SK-N-DZ (cell line): ENCODE data around the gene TTC1.
"Not testable (repeated sequence)": the region's sequence is repeated elsewhere in the genome, so short reads cannot be mapped to it uniquely, and the experiment has no call there.

ENCODE experiments used
- DNase-seq: peaks from one replicate; pipeline ENCODE4 v3.0.0-alpha.2; 2015; ENCODE audit warnings: low spot score

The TTC1 gene

DNA sequence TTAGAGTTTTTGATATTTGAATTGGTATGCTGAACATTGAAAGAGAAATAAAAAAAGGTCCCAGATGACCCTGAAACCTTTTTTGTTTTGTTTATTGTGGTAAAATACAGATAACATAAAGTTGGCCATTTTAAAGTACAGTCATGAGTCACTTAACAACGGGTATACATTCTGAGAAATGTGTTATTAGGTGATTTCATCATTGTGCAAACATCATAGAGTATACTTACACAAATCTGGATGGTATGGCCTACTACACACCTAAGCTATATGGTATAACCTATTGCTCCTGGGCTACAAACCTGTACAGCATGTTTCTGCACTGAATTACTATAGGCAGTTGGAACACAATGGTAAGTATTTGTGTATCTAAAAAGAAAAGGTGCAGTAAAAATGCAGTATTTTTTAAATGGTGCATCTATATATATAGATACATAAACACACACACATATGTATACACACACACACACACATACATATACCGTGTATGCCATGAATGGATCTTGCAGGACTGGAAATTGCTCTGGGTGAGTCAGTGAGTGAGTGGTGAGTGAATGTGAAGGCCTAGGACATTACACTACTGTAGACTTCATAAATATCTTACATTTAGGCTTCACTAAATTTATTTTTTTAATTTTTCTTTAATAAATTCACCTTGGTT, 31.0 kb downstream of the TTC1 start:
- DNase-seq, result no peak

DNA sequence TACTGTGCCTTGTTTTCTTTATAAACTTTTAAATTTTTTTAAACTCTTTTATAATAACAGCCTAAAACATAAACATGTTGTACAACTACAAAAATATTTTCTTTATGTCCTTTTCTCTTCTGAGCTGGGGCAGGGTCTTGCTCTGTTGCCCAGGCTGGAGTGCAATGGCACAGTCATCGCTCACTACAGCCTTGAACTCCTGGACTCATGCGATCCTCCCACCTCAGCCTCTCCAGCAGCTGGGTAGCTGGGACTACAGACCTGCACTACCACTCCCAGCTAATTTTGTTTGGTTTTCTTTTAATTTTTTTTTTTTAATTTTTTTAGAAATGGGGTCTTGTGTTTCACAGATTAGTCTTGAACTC, 31.5 kb downstream of the TTC1 start:
- DNase-seq, result no peak

DNA sequence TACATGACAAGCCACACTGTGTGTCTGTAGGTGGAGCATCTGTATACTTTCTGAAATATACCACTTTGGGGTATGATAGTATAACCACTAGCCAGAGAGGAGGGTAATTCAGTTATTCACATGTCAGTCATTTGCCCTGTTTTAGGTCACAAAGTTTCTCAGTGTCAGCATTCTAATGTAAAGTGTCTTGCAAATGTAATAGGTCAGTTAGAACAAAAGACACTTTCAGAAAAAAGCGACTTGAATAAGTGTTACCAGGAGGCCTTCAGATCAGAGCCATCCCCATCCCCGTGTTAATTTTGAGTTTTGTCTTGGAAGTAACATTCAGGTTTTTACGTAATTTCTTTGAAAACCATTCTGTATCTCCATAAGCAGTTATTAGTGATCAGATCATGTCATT, 33.7 kb downstream of the TTC1 start:
- DNase-seq, result no peak

DNA sequence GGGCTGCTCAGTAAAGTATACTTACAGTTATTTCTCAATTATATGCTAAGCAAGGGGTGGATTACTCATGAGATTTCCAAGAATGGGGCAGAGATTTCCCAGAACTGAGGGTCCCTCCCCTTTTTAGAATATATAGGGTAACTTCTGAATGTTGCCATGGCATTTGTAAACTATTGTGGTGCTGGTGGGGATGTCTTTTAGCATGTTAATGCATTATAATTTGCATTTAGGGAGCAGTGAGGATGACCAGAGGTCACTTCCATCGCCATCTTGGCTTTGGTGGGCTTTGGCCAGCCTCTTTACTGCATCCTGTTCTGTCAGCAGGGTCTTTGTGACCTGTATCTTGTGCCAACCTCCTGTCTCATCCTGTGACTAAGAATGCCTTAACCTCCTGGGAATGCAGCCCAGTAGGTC, 35.5 kb downstream of the TTC1 start:
- DNase-seq, result no peak

DNA sequence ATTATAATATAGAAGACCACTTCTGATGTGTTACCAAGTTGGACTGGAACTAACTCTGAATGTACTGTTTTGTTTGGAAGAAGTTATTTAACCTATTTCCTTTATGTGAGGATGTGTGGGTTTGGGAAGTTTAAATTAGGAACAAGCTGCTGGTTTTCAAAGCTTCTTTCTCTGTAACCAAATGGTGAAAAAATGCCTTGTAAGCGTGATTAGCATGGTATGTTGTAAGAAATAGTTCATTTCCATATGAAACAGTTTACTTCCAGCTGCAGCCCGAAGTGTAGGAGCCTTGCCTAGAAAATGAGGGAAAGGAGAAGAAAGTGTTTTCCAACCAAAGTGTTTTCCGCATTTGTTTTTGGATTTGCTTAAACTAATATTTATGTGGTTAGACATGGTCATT, 36.0 kb downstream of the TTC1 start:
- no peak for DNase-seq

DNA sequence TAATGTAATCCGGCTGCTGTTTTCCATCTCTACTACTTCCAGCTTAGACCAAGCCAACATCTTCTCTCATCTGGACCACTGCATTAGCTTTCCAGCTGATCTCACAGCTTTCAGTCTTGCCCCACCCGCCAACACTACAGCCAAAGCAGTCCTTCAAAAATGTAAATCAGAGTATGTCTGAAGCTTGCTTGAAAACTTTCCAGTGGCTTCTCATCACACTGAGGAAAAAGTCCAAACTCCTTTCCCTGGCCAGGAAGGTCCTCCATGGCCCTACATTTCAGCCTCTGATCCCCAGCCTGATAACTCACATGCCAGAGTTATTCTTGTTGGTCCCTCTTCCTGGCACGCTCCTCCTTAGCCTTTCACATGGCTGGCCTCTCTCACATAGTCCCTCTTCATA, 38.5 kb downstream of the TTC1 start:
- DNase-seq, result no peak

DNA sequence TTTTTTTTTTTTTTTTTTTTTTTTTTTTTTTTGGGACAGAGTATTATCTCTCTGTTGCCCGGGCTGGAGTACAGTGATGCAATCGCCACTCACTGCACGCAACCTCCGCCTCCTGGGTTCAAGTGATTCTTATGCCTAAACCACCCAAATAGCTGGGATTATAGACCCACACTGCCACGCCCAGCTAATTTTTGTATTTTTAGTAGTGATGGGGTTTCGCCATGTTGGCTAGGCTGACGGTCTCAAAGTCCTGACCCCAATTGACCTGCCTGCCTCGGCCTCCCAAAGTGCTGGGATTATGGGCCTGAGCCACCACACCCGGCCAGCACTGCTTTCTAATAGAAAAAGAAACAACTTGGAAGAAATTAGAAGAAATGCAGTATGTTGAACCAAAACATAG, 39.2 kb downstream of the TTC1 start:
- no peak for DNase-seq

DNA sequence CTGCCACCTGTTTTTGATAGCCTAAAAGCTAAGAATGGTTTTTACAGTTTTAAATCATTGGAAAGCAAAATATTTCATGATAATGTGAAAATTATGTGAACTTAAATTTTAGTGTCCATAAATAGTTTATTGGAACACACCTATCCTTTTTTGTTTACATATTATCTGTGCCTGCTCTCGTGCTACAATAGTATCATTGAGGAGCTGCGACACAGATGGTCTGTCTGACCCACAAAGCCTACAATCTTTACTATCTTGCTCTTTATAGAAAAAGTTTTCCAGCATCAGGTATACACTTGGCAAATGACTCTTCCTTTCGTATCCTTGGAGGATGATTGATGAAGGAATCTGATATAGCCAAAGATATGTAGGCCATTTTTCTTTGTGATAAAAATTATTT, 40.2 kb downstream of the TTC1 start:
- no peak for DNase-seq

DNA sequence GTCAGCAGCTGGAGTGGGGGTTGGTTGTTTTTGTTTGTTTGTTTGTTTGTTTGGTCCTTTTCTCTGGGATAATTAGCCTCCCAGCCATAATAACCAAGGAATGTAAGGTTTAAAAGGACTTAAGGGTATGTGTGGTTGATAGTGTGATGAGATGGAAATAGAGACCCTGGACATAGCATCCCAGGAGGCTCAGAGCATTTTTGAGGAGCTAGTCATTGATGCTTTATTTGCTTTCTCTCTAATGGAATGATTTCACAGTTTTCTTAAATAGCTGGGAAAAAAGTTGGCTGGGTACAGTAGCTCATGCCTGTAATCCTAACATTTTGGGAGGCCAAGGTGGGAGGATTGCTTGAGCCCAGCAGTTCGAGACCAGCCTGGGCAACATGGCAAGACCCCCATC, 45.1 kb downstream of the TTC1 start:
- DNase-seq, result no peak

DNA sequence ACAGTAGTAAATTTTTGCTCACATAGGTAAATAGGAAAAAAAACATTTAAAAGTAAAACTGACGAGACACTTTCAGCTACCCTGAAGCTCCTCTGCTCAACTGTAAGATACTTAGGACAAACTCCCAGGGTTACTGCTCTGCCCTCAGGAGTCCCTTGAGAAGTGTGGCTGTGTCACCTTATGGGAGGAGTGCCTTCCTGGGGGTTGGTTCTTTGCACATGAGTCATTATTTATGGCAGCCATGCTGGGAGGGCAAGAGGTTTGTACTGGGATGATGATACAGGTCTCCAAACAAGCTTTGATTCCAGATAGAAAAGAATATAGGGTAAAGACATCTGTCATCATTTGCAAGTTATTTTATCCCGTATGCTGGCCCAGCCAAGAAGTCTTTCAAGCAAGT, 45.9 kb downstream of the TTC1 start:
- no peak for DNase-seq

DNA sequence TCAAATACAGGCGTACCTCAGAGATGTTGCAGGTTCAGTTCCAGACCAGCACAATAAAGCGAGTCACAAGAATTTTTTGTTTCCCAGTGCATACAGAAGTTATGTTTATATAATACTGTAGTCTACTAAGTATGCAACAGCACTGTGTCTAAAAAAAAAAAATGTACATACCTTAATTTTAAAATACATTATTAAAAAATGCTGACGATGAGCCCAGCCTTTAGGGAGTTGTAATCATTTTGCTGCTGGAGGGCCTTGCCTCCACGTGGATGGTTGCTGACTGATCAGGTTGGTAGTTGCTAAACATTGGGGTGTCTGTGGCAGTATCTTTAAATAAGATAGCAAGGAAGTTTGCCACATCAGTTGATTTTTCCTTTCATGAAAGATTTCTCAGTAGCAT, 48.3 kb downstream of the TTC1 start:
- DNase-seq, result no peak

DNA sequence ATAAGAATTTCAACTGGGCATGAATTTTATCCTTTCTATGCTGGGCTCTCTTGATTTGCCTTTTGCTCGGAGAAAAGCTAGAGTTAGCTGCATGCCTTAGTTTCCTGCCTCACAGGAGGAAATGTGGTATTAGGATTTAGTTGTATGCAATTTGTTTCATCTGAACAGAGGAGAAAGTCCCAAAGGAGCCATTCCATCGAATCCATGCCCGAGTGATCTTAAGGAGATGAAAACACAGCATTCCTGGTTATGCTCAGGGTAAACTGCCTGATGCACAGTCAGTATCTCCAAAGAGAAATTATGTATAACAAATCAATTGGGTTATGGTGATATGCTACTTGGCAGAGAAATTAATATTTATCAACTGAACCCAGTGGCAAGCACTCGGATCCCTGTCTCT, 51.1 kb downstream of the TTC1 start:
- DNase-seq, result no peak

DNA sequence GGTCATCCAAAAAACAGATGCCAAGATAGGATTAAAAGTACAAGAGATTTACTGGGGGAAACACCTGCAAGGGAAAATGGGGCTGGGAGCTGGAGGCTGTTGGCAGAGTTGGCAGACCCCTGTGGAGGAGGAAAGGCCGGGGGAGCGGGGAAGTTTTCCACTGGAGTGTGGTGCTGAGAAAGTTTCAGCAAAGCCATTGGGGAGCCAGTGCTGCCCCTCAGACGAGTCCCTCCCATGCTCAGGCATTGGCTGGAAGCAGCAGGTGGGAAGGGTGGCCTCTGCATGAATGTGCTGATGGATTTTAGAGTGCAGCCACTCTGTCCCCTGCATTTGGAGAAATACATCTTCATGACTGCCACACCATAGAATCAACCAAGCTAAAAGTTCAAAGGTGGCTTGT, 52.8 kb downstream of the TTC1 start:
- DNase-seq, result no peak

DNA sequence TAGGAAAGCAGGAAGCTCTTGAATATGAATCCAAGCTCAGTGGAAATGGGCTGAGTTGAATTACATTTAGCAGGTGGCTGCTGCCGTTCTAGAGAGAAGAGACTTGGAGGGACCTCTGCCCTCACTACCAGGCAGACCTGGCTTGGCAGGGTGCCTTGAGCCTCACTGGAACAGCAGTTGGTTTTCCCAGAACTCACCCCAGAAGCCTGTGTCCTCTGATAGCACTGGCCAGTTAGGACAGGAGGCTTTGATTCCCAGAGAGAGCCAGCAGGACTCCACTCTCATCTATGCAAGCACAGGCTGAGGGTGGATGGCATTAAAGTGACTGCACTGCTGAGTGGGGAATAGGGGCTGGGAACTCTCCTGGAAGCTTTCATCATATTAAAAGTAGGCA, 55.5 kb downstream of the TTC1 start:
- no peak for DNase-seq

DNA sequence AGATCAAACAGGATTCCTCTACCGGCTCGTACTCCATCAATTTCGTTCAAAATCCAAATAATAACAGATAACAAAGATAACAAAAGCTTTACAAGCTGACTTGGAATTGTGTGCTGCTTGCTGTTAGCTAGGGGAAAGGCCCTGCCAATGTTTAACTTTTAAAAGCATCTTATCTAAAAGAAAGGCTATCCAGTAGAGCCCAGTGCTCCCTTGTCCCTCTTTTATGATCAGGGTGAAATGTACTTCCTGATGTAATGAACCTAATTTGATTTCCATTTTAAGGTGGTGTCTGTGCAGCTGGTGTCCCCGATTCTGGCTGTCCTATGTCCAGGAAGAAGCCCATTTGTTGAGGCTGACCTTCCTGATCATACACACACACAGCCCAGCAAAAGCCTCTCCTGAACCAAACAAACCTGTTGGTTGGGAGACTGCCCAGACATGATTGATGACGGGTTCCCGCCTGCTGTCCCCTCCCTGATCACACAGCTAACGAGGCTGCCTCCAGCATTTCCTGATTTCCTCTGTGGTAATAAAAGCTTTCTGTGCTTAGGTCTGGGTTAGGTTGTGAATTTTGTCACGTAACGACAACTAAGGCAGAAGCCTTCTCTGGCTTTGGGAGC, 56.2 kb downstream of the TTC1 start:
- no peak for DNase-seq

DNA sequence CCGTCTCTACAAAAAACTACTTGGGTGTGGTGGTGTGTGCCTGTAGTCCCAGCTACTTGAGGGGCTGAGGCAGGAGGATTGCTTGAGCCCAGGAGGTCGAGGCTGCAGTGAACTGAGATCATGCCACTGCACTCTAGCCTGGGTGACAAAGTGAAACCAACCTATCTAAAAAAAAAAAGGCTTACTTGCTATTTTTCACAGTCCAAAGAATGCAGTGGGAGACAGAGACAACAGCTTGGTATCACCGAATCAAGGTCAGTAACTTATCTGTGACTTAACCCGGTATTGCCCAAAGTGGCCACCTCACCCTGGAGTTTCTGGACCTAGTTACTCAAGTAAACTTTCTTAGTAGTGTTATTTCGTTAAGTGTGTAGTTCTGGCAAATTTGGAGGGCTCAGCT, 60.2 kb downstream of the TTC1 start:
- not testable (repeated sequence) for DNase-seq

DNA sequence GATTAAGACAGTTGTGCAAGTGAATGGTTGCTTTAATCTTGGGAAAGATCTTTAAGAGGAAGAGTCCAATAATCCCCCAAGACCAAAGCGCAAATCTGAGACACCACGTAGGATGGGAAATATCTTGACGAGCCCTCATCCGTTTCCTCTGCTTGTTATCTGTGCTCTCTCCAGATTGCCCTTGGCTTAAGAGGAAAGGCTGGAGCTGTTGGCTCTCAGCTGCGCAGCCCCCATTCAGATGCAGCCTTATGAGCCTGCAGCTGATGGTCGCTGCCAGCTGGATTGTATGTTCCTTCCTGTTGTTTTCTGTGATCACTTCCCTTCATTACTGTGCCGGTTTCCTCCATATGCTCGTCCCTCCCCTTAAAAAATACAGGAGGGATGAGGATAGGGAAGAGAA, 62.6 kb downstream of the TTC1 start:
- no peak for DNase-seq

DNA sequence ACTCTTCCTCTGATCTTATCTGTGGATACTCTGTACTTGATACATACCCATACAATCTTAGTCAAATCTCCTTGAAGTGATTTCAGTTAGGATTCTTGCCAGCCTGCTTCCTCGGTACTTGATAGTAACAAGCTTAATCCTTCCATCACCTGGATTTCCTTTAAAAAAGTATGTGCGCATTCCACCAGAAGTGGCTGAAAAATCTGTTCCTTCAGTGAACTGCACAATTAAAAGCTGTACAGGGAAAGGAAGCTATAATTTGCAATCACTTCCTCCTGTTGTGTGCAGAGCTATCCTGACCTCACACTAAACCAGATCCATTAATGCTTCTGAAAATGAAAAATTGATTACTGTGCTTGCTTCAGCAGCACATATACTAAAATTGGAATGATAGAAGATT, 63.0 kb downstream of the TTC1 start:
- DNase-seq, result no peak

DNA sequence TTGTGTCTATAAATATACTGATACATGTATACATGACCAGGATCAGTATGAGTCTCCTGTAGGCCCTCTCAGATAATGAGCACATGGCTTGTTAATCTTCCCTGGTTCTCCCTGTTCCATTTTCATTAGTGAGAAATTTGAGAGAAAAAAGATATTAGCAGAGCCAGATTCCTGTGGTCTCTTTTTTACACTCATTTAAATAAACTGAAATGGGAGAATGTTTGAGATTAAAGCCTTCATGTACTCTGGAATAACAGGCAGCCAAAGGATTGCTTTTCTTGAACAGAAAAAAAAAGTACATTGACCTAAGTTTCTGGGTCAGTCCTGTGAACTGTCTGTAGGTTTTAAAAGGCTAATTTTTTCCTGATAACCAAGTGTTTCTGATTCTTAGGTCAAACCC, 66.1 kb downstream of the TTC1 start:
- no peak for DNase-seq

DNA sequence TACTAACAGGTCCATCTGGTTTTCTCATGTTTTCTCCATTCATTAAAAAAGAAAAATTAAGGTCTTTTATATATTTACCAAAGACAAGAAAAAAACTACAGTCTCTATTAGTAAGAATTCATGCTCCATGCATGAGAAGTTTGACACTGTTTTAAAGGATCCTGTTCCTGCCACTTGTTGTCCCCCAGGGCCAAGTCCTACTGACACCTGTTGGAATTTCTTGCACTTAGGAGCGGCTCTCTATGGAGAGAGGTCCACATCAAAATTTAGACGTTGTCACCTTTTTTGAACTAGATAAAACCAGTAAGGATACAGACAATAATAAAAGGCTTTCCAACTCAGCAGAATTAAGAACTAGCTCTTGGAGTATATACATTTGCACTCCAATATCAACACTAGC, 68.1 kb downstream of the TTC1 start:
- no peak for DNase-seq

DNA sequence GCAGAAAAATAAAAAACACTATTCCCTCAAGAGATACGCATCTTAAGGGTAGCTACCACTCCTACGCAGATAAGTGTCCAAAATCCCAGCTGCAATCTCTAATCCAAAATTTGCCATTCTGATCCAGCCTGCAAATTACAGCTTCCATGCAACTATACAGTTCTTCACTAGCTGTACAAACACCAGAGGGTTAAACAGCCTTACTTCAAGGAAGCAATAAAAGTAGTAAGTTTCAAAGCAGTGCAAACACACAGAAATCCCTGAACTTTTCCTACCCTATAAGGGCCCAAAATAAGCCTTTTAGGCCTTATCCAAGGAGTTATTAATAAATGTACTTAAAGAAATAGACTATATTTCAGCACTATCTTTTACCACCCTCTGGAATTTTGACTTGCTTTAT, 70.8 kb downstream of the TTC1 start:
- DNase-seq, result no peak

DNA sequence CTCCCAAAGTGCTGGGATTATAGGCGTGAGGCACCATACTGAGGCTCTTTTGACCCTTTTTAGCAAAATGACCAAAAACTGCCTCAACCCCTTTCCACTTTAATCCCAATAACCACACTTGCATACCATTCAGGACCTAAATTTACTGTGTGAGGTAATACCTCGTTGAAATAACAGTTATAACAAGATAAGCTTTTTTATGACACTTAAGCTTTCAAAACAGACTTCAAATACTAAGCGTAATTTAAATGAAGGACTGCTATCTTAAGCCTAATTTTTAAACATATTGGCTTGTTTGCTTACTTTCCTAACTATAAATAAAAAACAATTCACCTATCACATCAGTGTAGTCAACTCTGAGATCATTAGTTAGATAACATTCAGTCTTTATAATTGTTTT, 72.6 kb downstream of the TTC1 start:
- no peak for DNase-seq

DNA sequence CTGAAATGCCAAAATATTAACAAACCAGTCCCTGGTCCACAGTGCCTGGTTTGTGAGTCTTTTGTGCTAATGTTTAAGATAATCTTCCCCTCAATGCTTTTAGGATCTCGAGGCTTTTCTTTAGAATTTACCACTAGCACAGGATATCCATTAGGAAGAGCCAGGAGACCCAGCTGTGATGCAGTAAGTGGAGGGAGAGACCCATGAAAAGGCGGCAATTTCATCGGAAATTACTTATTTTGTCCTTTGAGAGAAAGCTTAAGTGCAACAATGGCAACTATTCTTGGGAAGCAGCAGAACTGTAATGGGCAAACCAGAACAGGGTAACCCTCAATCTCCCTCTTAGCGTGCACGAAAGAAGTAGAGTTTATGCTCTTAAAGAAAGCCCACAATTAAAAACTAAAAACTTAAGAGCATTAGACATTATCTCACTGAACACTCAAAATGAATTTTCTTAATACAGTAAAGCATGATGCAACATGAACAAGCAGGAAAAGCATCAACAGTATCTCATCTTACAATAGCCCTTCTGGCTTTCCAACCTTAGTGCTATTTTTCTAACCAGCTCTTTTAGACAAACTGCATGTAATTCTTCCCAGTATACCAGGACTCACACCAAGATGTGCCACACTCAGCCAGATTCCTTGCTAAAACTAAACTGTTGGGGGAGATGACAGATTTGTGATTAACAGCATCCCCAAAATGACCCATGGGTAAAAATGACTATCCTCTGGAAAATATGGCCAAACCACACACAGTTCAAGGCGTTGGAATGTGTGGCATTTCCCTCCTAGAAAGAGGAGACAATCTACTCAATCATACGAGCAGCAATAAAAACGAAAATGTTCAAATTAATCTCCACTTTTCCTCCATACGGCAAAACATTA, 73.9 kb downstream of the TTC1 start:
- no peak for DNase-seq
